Breast epithelium (tissue), 4 donors: ENCODE results near the gene IRF1. TPM values are rescaled to one million over a fixed set of nuclear protein-coding genes. Genes with fewer than 3 reads are reported as not detected.
"Not testable (repeated sequence)": the region's sequence is repeated elsewhere in the genome, so short reads cannot be mapped to it uniquely, and the experiment has no call there.

Experiments used
- DNase-seq, 2 donors: peaks; one replicate each; pipeline ENCODE4 v3.0.0-alpha.2; 2019; ENCODE audit warnings: low spot score in 2 of 2
- H3K27ac ChIP-seq, 2 donors: fragments of 200-600 bp; sonication (generic) in 1 of 2; one replicate each; pipeline ENCODE4 v1.5.1; 2016 to 2019; ENCODE audit warnings: mild to moderate bottlenecking in 1 of 2
- H3K27me3 ChIP-seq, 2 donors: fragments of 200-600 bp; sonication (generic) in 1 of 2; one replicate each; pipeline versions ENCODE4 v1.5.1 to v1.6.0; 2017 to 2019; ENCODE audit warnings: control low read depth in 1 of 2, mild to moderate bottlenecking in 1 of 2
- H3K36me3 ChIP-seq: fragments of 200-600 bp; one replicate; pipeline ENCODE4 v1.5.1; 2019
- H3K4me1 ChIP-seq, 2 donors: fragments of 200-600 bp; sonication (generic); one replicate each; pipeline ENCODE4 v1.5.1; 2016 to 2019; ENCODE audit warnings: control low read depth in 1 of 2
- H3K4me3 ChIP-seq, 3 donors: fragments of 200-600 bp; sonication (generic); 1 replicate in 2 of 3; 2 replicates in 1 of 3; pipeline ENCODE4 v1.5.1; 2016 to 2019; ENCODE audit warnings: mild to moderate bottlenecking in 3 of 3, moderate library complexity in 2 of 3
- H3K9me3 ChIP-seq, 2 donors: fragments of 200-600 bp; sonication (generic) in 1 of 2; one replicate each; pipeline ENCODE4 v1.5.1; 2016 to 2019; ENCODE audit warnings: control low read depth in 1 of 2
- CTCF ChIP-seq, 3 donors: fragments of 450-650 bp; IDR thresholded peaks; one replicate each; pipeline ENCODE4 v1.5.1; 2016 to 2017; ENCODE audit warnings: antibody characterized with exemption in 3 of 3, mild to moderate bottlenecking in 3 of 3, moderate library complexity in 3 of 3
- POLR2A ChIP-seq: fragments of 450-650 bp; IDR thresholded peaks from one replicate; pipeline ENCODE4 v1.6.1; 2016; ENCODE audit warnings: antibody characterized with exemption, mild to moderate bottlenecking, moderate library complexity
- POLR2AphosphoS5 ChIP-seq, 3 donors: sonication (generic); formaldehyde crosslinking; IDR thresholded peaks; one replicate each; pipeline ENCODE4 v1.6.1; 2017; ENCODE audit warnings: antibody characterized with exemption in 3 of 3
- intact Hi-C: fragments of 100-400 bp; cut with DNase I; formaldehyde crosslinking; loops from one replicate; pipeline ENCODE4 v1.15.1; 2023; ENCODE audit warnings: low total_unique reads
- total RNA-seq, 3 donors: library from RNA; depleted of rRNA; stranded (reverse); fragments of >200 nt; gene quantifications; one replicate each; pipeline ENCODE4 v1.1.0, GENCODE V29; 2016

Gene IRF1
- total RNA-seq, 3 donors from 2014 or later, result 10.4 to 27.8 (median 18.0) TPM

GRCh38 chr5:132485641-132486317 lies 4.8 kb downstream of the IRF1 start:
- TF ChIP-seq CTCF (IDR thresholded peaks at IDR 0.05), result no peak
- TF ChIP-seq POLR2A, result no peak
- TF ChIP-seq POLR2AphosphoS5 (IDR thresholded peaks at IDR 0.05), result no peak
- H3K9me3 ChIP-seq, result no peaks in the 10 kb centered on the region
- H3K27me3 ChIP-seq, result no peaks in the 10 kb centered on the region
- no peak overlapping the region for H3K4me3 ChIP-seq
- no peaks in the 10 kb centered on the region for H3K36me3 ChIP-seq
- peaks cover 8 to 18% of the 10 kb centered on the region in 2 donors for H3K4me1 ChIP-seq
- peak; percentile 8 to 19 for DNase-seq
- intact Hi-C loops, result loop anchor here (5.0 kb wide), 1 partner anchor 58 kb away; no protein-coding TSS in a partner anchor
- H3K27ac ChIP-seq, result peak overlapping the region in 1 of 2 donors; percentile 66

- intact Hi-C loops, result loop anchor here (5.0 kb wide), 1 partner anchor 58 kb away; no protein-coding TSS in a partner anchor
- not testable (repeated sequence) for H3K4me3 ChIP-seq, H3K9me3 ChIP-seq, H3K36me3 ChIP-seq, H3K27me3 ChIP-seq
- Histone ChIP-seq H3K27ac (peak overlapping the region in 1 of 2 donors; percentile 66), H3K4me1 (peaks cover 8 to 18% of the 10 kb centered on the region in 2 donors)
- DNase-seq, result peak in 1 of 2 donors; percentile 6
These were observed 5.5 kb downstream of the IRF1 start for GRCh38 chr5:132484876-132485640.

- H3K9me3 ChIP-seq, result no peaks in the 10 kb centered on the region
- no peak for TF ChIP-seq POLR2A
- no peak for TF ChIP-seq CTCF (IDR thresholded peaks at IDR 0.05)
- no peak for TF ChIP-seq POLR2AphosphoS5 (IDR thresholded peaks at IDR 0.05)
- H3K36me3 ChIP-seq, result no peaks in the 10 kb centered on the region
- intact Hi-C loops, result no loop called here
- no peak overlapping the region for H3K4me3 ChIP-seq
- DNase-seq, result peak in 1 of 2 donors; percentile 15
- peaks cover 8 to 15% of the 10 kb centered on the region in 2 donors for H3K4me1 ChIP-seq
- H3K27ac ChIP-seq, result peak overlapping the region in 1 of 2 donors; percentile 25
- H3K27me3 ChIP-seq, result no peaks in the 10 kb centered on the region
These were observed 6.2 kb downstream of the IRF1 start for GRCh38 chr5:132484391-132484725.

DNA sequence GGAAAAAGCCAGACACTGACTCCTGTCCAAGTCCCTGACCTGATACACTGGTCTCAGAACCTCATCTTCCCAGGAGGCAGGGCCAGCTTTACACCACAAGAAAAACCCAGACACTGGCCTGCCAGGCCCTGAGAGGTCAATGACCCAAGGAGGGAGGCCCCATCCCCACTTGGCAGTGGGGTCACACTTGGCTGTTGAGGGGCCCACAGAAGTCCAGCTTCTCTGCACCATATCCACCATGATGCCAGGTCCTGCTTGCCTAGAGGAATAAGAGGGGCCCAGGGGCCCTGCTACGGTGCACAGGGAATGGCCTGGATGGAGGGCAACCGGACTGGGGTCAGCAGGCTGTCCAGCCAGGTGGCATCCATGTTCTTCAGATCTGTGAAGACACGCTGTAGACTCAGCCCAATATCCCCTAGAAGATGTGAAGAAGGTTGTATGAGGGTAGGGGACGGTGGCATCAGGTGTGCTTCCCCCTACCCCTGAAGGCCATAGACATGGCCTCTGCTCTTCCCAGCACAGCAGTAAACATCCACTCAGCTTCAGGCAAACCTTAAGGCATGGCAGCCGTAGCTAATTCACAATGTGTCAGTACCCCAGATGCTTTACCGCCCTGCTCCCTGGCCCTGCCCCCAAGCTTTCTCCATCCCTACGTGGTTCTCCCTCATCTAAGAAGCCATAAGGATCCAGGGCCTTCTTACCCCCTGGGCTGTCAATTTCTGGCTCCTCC lies 6.7 kb downstream of the IRF1 start:
- H3K4me1 ChIP-seq, result peaks cover 2 to 9% of the 10 kb centered on the region in 2 donors
- peak in 1 of 2 donors; percentile 6 for DNase-seq
- intact Hi-C loops, result no loop called here
- H3K27ac ChIP-seq, result peak overlapping the region in 1 of 2 donors; percentile 25
- H3K4me3 ChIP-seq, result no peak overlapping the region
- H3K27me3 ChIP-seq, result no peaks in the 10 kb centered on the region
- TF ChIP-seq POLR2AphosphoS5 (IDR thresholded peaks at IDR 0.05) (no peak), POLR2A (no peak), CTCF (IDR thresholded peaks at IDR 0.05) (no peak)
- H3K9me3 ChIP-seq, result no peaks in the 10 kb centered on the region
- H3K36me3 ChIP-seq, result no peaks in the 10 kb centered on the region

DNA sequence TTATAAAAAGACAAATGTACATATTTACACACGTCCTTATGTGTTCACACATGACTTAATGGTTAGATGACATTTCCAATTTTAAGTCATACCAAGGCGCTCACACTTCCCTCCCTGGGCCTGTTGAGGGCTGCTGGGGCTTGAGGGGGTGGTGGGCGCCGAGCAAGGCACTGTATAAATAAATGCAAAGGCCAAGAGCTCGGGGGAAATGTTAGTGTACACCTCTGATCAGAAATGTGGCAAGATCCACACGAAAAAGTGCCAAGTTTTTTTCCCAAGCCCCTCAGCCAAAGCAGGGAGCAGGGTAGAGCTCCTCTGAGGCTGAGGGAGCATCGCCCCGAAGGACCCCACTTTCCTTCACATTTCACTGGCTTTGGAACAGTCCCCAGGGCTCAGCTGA lies 7.5 kb downstream of the IRF1 start:
- peak in 1 of 2 donors; percentile 19 for DNase-seq

More for the DNA sequence above, 7.5 kb downstream of the IRF1 start:
- H3K36me3 ChIP-seq, result no peaks in the 10 kb centered on the region
- no peaks in the 10 kb centered on the region for H3K9me3 ChIP-seq
- H3K27ac ChIP-seq, result no peak overlapping the region
- intact Hi-C loops, result no loop called here
- H3K4me1 ChIP-seq, result peaks cover 0 to 2% of the 10 kb centered on the region in 2 donors
- no peak overlapping the region for H3K4me3 ChIP-seq
- H3K27me3 ChIP-seq, result no peaks in the 10 kb centered on the region
- TF ChIP-seq POLR2A (no peak), POLR2AphosphoS5 (IDR thresholded peaks at IDR 0.05) (no peak)
